Peyer's patch (tissue), 4 donors: Measurements from ENCODE around the gene STARD3NL.

Experiments used
- CTCF ChIP-seq, 6 experiments: fragments of 450-650 bp in 4 of 6; fragments of 200-600 bp in 2 of 6; sonication (generic) in 1 of 6; IDR thresholded peaks; one replicate each; pipeline ENCODE4 v1.5.1; 2017 to 2019; ENCODE audit warnings: antibody characterized with exemption in 6 of 6, mild to moderate bottlenecking in 3 of 6, moderate library complexity in 1 of 6
- POLR2A ChIP-seq, 2 donors: fragments of 450-650 bp; IDR thresholded peaks; one replicate each; pipeline ENCODE4 v1.5.1; 2017; ENCODE audit warnings: antibody characterized with exemption in 2 of 2, mild to moderate bottlenecking in 2 of 2, moderate library complexity in 2 of 2

DNA sequence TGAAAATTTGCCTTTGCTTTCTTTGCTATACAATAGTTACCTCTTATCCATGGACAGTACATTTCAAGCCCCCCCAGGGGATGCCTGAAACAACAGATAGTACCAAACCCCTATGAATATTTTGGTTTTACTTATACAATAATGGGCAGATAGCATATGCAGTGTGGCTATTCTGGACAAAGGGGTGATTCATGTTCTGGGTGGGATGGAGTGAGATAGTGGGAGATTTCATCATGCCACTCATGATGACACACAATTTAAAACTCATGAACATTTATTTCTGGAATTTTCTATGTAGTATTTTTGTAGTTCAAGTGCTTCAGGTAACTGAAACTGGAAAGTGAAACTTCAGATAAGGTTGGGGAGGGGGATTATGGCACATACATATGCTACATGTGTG is 12.0 kb downstream of the STARD3NL start:
- no peak for TF ChIP-seq POLR2A (IDR thresholded peaks at IDR 0.05)
- no peak for TF ChIP-seq CTCF (IDR thresholded peaks at IDR 0.05)
